Epithelial cell of proximal tubule (primary cell): Measurements from ENCODE around the gene SLC25A44. TPM values are rescaled to one million over a fixed set of nuclear protein-coding genes. Genes with fewer than 3 reads are reported as not detected.
A peak's percentile ranks its signal among the peaks of the same experiment; 100 is the strongest.

Source experiments
- DNase-seq: peaks from one replicate; pipeline ENCODE4 v3.0.0-alpha.2; 2011; ENCODE audit warnings: low read depth
- H3K4me3 ChIP-seq: 2 replicates; pipeline ENCODE4 v1.5.1; 2011; ENCODE audit warnings: low read depth, mild to moderate bottlenecking, low read length
- CTCF ChIP-seq: conservative IDR thresholded peaks from 2 replicates; pipeline ENCODE4 v1.5.1; 2012; ENCODE audit warnings: low read depth, mild to moderate bottlenecking, low read length
- total RNA-seq: library from RNA; depleted of rRNA; stranded (reverse); fragments of >200 nt; gene quantifications from 2 replicates; pipeline ENCODE4 v1.2.3, GENCODE V29; 2015

Gene SLC25A44
- total RNA-seq, 1 donor from 2014 or later: 7.4 TPM

DNA sequence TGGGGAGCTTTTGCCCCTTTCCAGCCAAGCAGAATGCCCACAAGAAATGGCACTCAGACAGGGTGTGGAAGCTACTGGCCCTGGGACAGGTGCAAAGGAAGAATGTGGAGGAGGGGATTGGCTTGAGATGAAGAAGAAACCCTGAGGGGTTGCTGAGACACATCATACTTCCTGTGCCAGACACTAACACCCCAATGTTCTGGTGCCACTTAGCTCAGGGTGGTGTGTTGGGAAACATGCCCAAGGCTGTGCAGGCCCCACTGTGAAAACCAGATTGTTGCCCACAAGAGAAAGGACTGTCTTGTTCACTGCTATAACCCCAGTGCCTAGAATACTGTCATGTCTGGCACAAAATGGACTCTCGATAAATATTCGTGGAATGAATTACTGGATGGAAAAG is 63.8 kb downstream of the SLC25A44 start:
- DNase-seq: no peak
- no peak for TF ChIP-seq CTCF
- no peak overlapping the region for H3K4me3 ChIP-seq

DNA sequence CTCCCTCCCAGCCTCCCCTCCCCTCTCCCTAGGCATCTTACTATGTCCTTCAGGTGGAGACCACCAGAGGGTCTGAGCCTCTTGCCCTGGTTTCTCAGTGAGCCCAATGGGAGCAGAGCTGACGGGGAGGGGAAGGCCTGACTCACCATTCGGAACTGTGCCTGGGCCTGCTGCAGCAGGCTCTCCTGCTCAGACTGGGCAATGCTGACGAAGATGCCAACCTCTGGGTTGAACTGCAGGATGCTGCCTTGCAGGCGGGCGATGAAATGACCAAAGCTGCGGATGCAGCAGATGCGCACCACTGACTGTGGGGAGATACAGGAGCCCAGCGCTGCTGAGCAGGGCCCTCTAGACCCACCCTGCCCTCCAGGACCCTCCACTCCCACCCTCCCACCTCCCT is 65.0 kb downstream of the SLC25A44 start:
- no peak for TF ChIP-seq CTCF
- no peak for DNase-seq

GRCh38 chr1:156259805-156260204 is 65.9 kb downstream of the SLC25A44 start:
- DNase-seq: no peak
- TF ChIP-seq CTCF: peak; percentile 27
- no peak overlapping the region for H3K4me3 ChIP-seq

More for the DNA sequence above, 65.0 kb downstream of the SLC25A44 start:
- no peak overlapping the region for H3K4me3 ChIP-seq

GRCh38 chr1:156260896-156261295 is 67.0 kb downstream of the SLC25A44 start:
- no peak for DNase-seq
- no peak for TF ChIP-seq CTCF
- no peak overlapping the region for H3K4me3 ChIP-seq

Other genes with a start within 250 kb of the SLC25A44 start
- 62.5 and 89.7 TPM in 2 replicates for gene ARHGEF2, start 215.6 kb upstream of the SLC25A44 start, total RNA-seq
- 450 and 635 TPM in 2 replicates for gene SSR2, start 173.2 kb upstream of the SLC25A44 start, total RNA-seq
- gene UBQLN4, start 140.3 kb upstream of the SLC25A44 start, total RNA-seq: 28.2 and 29.7 TPM in 2 replicates
- gene LAMTOR2, start 139.3 kb upstream of the SLC25A44 start, total RNA-seq: 94.8 and 97.0 TPM in 2 replicates
- 17.8 and 47.5 TPM in 2 replicates for gene RAB25, start 132.9 kb upstream of the SLC25A44 start, total RNA-seq
- gene MEX3A, start 111.6 kb upstream of the SLC25A44 start, total RNA-seq: 14.8 and 19.0 TPM in 2 replicates
- gene LMNA, start 79.4 kb upstream of the SLC25A44 start, total RNA-seq: 358 and 433 TPM in 2 replicates
- gene SEMA4A, start 40.5 kb upstream of the SLC25A44 start, total RNA-seq: 1.4 and 3.5 TPM in 2 replicates
- gene PMF1, start 18.9 kb downstream of the SLC25A44 start, total RNA-seq: 112 and 131 TPM in 2 replicates
- gene BGLAP, start 48.1 kb downstream of the SLC25A44 start, total RNA-seq: 0.29 TPM in 1 of 2 replicates, not detected in the other
- gene PAQR6, start 54.0 kb downstream of the SLC25A44 start, total RNA-seq: 1.4 and 1.5 TPM in 2 replicates
- gene SMG5, start 88.7 kb downstream of the SLC25A44 start, total RNA-seq: 77.4 and 96.9 TPM in 2 replicates
- 2.1 and 3.9 TPM in 2 replicates for gene TMEM79, start 90.2 kb downstream of the SLC25A44 start, total RNA-seq
- gene GLMP, start 101.6 kb downstream of the SLC25A44 start, total RNA-seq: 47.9 and 66.3 TPM in 2 replicates
- not detected in 2 replicates for gene VHLL, start 105.2 kb downstream of the SLC25A44 start, total RNA-seq
- 358 and 726 TPM in 2 replicates for gene CCT3, start 144.2 kb downstream of the SLC25A44 start, total RNA-seq
- 0.36 and 0.69 TPM in 2 replicates for gene TSACC, start 144.4 kb downstream of the SLC25A44 start, total RNA-seq
- gene RHBG, start 175.1 kb downstream of the SLC25A44 start, total RNA-seq: 0.14 TPM in 1 of 2 replicates, not detected in the other